Measurements from ENCODE around the gene PAPOLA.

DNA sequence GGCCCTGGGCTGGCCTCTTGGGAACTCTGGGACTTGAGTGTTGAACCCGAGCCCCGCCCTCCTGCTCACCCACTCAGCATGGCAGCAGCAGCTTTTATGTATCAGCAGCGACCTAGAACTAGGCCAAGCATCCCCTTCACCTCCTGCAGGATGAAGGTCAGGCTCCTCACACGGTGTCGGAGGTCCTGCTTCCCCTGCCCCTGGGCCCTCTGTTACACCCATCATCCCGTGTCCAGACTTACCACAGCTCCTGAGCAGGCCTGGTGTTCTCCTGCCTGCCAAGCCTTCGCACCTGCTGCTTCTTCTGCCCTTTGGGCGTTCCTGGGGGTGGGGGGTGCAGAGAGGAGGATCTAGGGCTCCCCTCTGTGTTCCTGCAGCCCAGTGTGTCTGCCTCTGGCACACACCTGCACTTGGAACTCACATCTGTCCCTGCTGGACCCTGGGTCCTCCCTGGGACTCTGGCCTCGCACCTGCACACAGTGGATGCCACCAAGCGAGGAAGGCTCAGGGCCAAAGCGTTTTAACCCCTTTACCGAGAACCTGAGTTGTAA is 80.3 kb downstream of the PAPOLA start:
- TF ChIP-seq, protein P1, sequence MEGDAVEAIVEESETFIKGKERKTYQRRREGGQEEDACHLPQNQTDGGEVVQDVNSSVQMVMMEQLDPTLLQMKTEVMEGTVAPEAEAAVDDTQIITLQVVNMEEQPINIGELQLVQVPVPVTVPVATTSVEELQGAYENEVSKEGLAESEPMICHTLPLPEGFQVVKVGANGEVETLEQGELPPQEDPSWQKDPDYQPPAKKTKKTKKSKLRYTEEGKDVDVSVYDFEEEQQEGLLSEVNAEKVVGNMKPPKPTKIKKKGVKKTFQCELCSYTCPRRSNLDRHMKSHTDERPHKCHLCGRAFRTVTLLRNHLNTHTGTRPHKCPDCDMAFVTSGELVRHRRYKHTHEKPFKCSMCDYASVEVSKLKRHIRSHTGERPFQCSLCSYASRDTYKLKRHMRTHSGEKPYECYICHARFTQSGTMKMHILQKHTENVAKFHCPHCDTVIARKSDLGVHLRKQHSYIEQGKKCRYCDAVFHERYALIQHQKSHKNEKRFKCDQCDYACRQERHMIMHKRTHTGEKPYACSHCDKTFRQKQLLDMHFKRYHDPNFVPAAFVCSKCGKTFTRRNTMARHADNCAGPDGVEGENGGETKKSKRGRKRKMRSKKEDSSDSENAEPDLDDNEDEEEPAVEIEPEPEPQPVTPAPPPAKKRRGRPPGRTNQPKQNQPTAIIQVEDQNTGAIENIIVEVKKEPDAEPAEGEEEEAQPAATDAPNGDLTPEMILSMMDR (IDR thresholded peaks at IDR 0.05) = no peak
- no peak for TF ChIP-seq EZH2 (IDR thresholded peaks at IDR 0.05; ENCODE audit: borderline replicate concordance, insufficient read depth, low read depth, low read length, poor library complexity, severe bottlenecking)
